ENCODE results near the gene PTTG1IP.

Gene PTTG1IP

GRCh38 chr21:44849616-44850130 lies 23.8 kb downstream of the PTTG1IP start:
- H3K4me2 ChIP-seq (ENCODE audit: insufficient read depth, low read length): no peak overlapping the region
- H3K4me3 ChIP-seq (ENCODE audit: low read depth in 1 of 2, low read length in 2 of 2): no peak overlapping the region
- H3K27ac ChIP-seq (ENCODE audit: low read length): no peak overlapping the region
- no peak overlapping the region for H3K9ac ChIP-seq (ENCODE audit: low read depth, low read length)
- H2AFZ ChIP-seq (ENCODE audit: low read depth, low read length): no peak overlapping the region
- DNase-seq (no peak), ATAC-seq (ENCODE audit: insufficient read depth, low read depth) (no peak)
- no peaks in the 10 kb centered on the region for H3K4me1 ChIP-seq (ENCODE audit: insufficient read depth, low read length)
- no peaks in the 10 kb centered on the region for H3K9me3 ChIP-seq (ENCODE audit: insufficient read depth, low read length, severe bottlenecking)
- peaks cover 59% of the 10 kb centered on the region for H3K36me3 ChIP-seq (ENCODE audit: insufficient read depth, low read length)
- peaks cover 9% of the 10 kb centered on the region for H3K79me2 ChIP-seq (ENCODE audit: insufficient read depth, low read length)
- peaks cover 24% of the 10 kb centered on the region for H4K20me1 ChIP-seq (ENCODE audit: insufficient read depth, low read length)
- H3K27me3 ChIP-seq (ENCODE audit: insufficient read depth, low read length, poor library complexity): no peaks in the 10 kb centered on the region
- TF ChIP-seq EZH2 (IDR thresholded peaks at IDR 0.05; ENCODE audit: borderline replicate concordance, low read depth, low read length, severe bottlenecking) (no peak), CTCF (IDR thresholded peaks at IDR 0.05; ENCODE audit: borderline replicate concordance, extremely low read depth, low read length, poor library complexity, severe bottlenecking) (no peak)

GRCh38 chr21:44848821-44849521 lies 24.5 kb downstream of the PTTG1IP start:
- H3K36me3 ChIP-seq (ENCODE audit: insufficient read depth, low read length): peaks cover 52% of the 10 kb centered on the region
- DNase-seq (no peak), ATAC-seq (ENCODE audit: insufficient read depth, low read depth) (no peak)
- no peaks in the 10 kb centered on the region for H3K27me3 ChIP-seq (ENCODE audit: insufficient read depth, low read length, poor library complexity)
- H3K4me2 ChIP-seq (ENCODE audit: insufficient read depth, low read length): no peak overlapping the region
- H3K9ac ChIP-seq (ENCODE audit: low read depth, low read length): no peak overlapping the region
- TF ChIP-seq EZH2 (IDR thresholded peaks at IDR 0.05; ENCODE audit: borderline replicate concordance, low read depth, low read length, severe bottlenecking): no peak
- TF ChIP-seq CTCF (IDR thresholded peaks at IDR 0.05; ENCODE audit: borderline replicate concordance, extremely low read depth, low read length, poor library complexity, severe bottlenecking): no peak
- no peak overlapping the region for H3K27ac ChIP-seq (ENCODE audit: low read length)
- H4K20me1 ChIP-seq (ENCODE audit: insufficient read depth, low read length): peaks cover 19% of the 10 kb centered on the region
- H2AFZ ChIP-seq (ENCODE audit: low read depth, low read length): no peak overlapping the region
- no peaks in the 10 kb centered on the region for H3K4me1 ChIP-seq (ENCODE audit: insufficient read depth, low read length)
- peaks cover 6% of the 10 kb centered on the region for H3K79me2 ChIP-seq (ENCODE audit: insufficient read depth, low read length)
- no peaks in the 10 kb centered on the region for H3K9me3 ChIP-seq (ENCODE audit: insufficient read depth, low read length, severe bottlenecking)
- no peak overlapping the region for H3K4me3 ChIP-seq (ENCODE audit: low read depth in 1 of 2, low read length in 2 of 2)

GRCh38 chr21:44847261-44848056 lies 26.0 kb downstream of the PTTG1IP start:
- H3K9me3 ChIP-seq (ENCODE audit: insufficient read depth, low read length, severe bottlenecking): no peaks in the 10 kb centered on the region
- peaks cover 9% of the 10 kb centered on the region; the same call in 1 of the 2 replicates for H4K20me1 ChIP-seq (ENCODE audit: insufficient read depth, low read length)
- no peak for ATAC-seq (ENCODE audit: insufficient read depth, low read depth)
- no peak overlapping the region for H2AFZ ChIP-seq (ENCODE audit: low read depth, low read length)
- H3K36me3 ChIP-seq (ENCODE audit: insufficient read depth, low read length): peaks cover 39% of the 10 kb centered on the region
- no peak overlapping the region for H3K4me2 ChIP-seq (ENCODE audit: insufficient read depth, low read length)
- no peak overlapping the region for H3K9ac ChIP-seq (ENCODE audit: low read depth, low read length)
- H3K4me3 ChIP-seq (ENCODE audit: low read depth in 1 of 2, low read length in 2 of 2): no peak overlapping the region
- no peak overlapping the region for H3K27ac ChIP-seq (ENCODE audit: low read length)
- no peaks in the 10 kb centered on the region for H3K27me3 ChIP-seq (ENCODE audit: insufficient read depth, low read length, poor library complexity)
- no peak for TF ChIP-seq EZH2 (IDR thresholded peaks at IDR 0.05; ENCODE audit: borderline replicate concordance, low read depth, low read length, severe bottlenecking)
- H3K79me2 ChIP-seq (ENCODE audit: insufficient read depth, low read length): peaks cover 3% of the 10 kb centered on the region; the same call in 1 of the 2 replicates
- no peaks in the 10 kb centered on the region for H3K4me1 ChIP-seq (ENCODE audit: insufficient read depth, low read length)
- no peak for DNase-seq
